GM18907 (cell line): ENCODE data around the gene D2HGDH.
"Not testable (repeated sequence)": the region's sequence is repeated elsewhere in the genome, so short reads cannot be mapped to it uniquely, and the experiment has no call there.

ENCODE experiments used
- ATAC-seq: cut with Tn5 transposase; IDR thresholded peaks from one replicate; pipeline ENCODE4 v1.9.1; 2021; ENCODE audit warnings: mild to moderate bottlenecking, moderate library complexity; ENCODE audit not compliant: unreplicated experiment

The D2HGDH gene

GRCh38 chr2:241806217-241806616, 71.8 kb downstream of the D2HGDH start:
- not testable (repeated sequence) for ATAC-seq

- no peak for ATAC-seq
Observed at GRCh38 chr2:241808051-241808720, 73.8 kb downstream of the D2HGDH start.

- no peak for ATAC-seq
Observed at GRCh38 chr2:241808721-241809382, 74.4 kb downstream of the D2HGDH start, which contains the start of gene NEU4. TSS of gene NEU4 (plus strand) at chr2:241809193. CDS start at chr2:241814485, 5,292 bp downstream.

- no peak for ATAC-seq
Observed at GRCh38 chr2:241809383-241810306, 75.2 kb downstream of the D2HGDH start.

- ATAC-seq, result no peak
Observed at GRCh38 chr2:241810307-241811200, 76.1 kb downstream of the D2HGDH start.

- no peak for ATAC-seq
Observed at GRCh38 chr2:241811201-241811951, 76.9 kb downstream of the D2HGDH start.

GRCh38 chr2:241811952-241812729, 77.7 kb downstream of the D2HGDH start:
- no peak for ATAC-seq

- ATAC-seq, result no peak
Observed at GRCh38 chr2:241812730-241813643, 78.6 kb downstream of the D2HGDH start.

GRCh38 chr2:241813644-241814392, 79.4 kb downstream of the D2HGDH start:
- ATAC-seq, result no peak

- no peak for ATAC-seq
Observed at GRCh38 chr2:241814393-241814642, 79.9 kb downstream of the D2HGDH start.

GRCh38 chr2:241814643-241815476, 80.4 kb downstream of the D2HGDH start:
- ATAC-seq, result no peak

- no peak for ATAC-seq
Observed at GRCh38 chr2:241815477-241816430, 81.3 kb downstream of the D2HGDH start.

- no peak for ATAC-seq
Observed at GRCh38 chr2:241816431-241817121, 82.1 kb downstream of the D2HGDH start.

GRCh38 chr2:241817126-241817820, 82.8 kb downstream of the D2HGDH start:
- ATAC-seq, result no peak
